GM18519 (cell line): ENCODE measurements around the gene NKD1.

Source experiments
- ATAC-seq: cut with Tn5 transposase; IDR thresholded peaks from one replicate; pipeline ENCODE4 v1.9.1; 2021; ENCODE audit warnings: mild to moderate bottlenecking, moderate library complexity; ENCODE audit not compliant: unreplicated experiment, low FRiP score

Gene NKD1

DNA sequence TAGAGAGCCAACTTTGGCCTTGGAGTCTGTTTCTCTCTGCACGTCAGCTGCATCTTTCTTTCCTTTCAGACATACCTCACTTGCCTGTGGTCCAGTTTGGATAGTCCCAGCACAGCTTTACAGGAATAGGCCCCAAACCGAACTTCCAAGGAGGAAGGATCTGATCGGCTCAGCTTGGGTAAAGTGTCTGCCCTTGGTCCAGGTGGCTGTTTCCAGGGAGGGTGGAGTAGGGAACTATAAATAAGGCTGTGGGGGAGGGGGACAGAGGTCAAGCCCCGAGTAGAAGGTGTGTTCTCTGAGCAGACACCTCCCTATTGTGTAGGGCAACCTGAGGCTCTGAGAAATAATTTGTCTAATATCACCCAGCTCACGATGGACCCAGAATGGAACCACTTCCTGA lies 29.2 kb upstream of the NKD1 start:
- no peak for ATAC-seq

DNA sequence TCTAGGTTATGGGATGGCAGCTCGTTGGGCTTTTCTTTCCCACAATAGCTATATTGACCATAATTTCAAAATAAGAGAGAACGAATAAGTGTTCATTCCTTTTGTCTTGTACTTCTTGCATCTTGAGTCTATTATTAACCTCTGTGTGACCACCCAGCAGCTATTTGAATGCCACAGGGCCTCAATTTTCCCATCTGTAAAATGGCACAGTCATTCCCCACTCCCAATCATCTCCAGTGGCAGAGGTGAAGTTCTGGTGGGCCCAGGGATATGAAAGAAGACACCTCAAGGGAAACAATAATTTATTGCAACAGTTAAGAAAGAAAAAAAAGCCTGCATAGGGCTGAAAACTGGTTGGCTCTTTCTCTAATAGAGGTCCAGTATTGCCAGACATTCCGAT lies 28.6 kb upstream of the NKD1 start:
- ATAC-seq = no peak

- ATAC-seq = no peak
Observed at GRCh38 chr16:50520451-50521245, 27.5 kb upstream of the NKD1 start.

GRCh38 chr16:50521246-50521900 lies 26.8 kb upstream of the NKD1 start:
- ATAC-seq = no peak

- ATAC-seq = no peak
Observed at GRCh38 chr16:50522324-50522723, 25.9 kb upstream of the NKD1 start.

DNA sequence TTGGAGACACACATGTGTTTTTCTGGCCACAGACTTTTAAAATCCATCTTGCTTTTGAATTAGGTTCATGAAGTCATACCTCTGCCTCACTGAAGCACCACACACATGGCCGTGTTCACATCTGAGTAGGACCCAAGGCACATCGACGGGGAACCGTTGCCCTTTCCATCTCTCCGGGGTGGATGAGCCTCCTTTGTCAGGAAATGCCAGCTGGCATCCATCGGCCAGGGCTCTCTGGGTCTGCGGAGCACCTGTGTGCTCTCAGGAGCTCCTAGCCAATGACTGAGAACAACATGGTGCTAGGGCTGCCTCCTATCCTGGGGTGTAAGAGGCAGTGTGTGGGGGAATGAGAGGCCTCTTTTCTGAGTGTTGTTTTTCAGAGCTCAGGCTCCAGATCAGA lies 24.5 kb upstream of the NKD1 start:
- ATAC-seq = no peak

DNA sequence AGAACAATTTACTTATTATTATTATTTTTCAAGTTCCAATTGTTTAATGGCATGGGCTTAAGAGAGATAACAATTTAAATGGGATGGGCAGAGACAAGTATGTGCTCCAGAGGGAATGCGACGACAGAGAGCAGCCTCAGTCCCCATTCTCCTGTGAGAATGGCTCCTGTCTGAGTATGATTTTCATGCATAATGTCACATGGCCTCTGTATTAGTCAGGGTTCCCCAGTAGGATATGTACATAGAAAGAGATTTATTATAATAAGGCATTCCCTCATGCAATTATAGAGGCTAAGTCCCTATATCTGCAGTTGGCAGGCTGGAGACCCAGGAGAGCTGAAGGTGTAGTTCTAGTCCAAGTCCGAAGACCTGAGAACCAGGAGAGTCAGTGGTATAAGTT lies 22.9 kb upstream of the NKD1 start:
- ATAC-seq = no peak

GRCh38 chr16:50525716-50526115 lies 22.5 kb upstream of the NKD1 start:
- no peak for ATAC-seq

GRCh38 chr16:50526249-50526648 lies 21.9 kb upstream of the NKD1 start:
- no peak for ATAC-seq

GRCh38 chr16:50526796-50527195 lies 21.4 kb upstream of the NKD1 start:
- ATAC-seq = no peak

DNA sequence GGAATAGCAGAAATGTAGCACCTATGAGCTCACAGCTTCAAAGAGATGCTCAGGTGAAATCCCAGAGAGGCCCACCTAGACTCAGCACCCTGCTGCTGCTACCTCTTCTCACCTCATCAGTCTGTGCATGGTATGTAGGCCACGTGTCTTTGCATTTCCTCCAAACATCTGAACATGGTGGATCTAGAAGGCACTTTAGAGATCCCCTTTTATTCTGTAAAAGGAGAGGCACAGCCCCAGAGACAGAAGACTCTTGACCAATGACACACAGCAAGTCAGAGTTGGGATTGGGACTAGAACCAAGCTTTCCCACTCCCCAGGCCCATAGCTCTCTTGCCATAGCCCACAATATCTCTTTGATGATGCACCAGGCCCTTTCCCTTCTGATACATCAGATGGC lies 19.4 kb upstream of the NKD1 start:
- ATAC-seq = no peak

DNA sequence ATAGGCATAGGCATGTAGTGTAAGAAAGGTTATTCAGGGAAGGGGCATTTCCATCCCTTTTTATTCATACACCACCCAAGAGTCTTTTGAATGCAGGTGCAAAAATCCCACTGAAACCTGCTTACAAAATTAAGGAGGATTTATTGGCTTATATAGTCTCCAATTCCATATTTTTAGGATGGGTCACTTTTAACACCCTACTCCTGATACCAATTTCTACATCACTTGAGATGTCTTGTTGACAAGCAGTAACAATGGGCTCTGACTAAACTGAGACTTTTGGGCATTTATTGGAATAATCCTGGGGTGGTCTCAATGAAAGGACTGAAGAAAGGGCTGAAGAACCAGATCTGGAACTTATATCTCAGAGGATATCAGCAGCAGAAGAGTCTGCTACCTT lies 18.9 kb upstream of the NKD1 start:
- no peak for ATAC-seq

DNA sequence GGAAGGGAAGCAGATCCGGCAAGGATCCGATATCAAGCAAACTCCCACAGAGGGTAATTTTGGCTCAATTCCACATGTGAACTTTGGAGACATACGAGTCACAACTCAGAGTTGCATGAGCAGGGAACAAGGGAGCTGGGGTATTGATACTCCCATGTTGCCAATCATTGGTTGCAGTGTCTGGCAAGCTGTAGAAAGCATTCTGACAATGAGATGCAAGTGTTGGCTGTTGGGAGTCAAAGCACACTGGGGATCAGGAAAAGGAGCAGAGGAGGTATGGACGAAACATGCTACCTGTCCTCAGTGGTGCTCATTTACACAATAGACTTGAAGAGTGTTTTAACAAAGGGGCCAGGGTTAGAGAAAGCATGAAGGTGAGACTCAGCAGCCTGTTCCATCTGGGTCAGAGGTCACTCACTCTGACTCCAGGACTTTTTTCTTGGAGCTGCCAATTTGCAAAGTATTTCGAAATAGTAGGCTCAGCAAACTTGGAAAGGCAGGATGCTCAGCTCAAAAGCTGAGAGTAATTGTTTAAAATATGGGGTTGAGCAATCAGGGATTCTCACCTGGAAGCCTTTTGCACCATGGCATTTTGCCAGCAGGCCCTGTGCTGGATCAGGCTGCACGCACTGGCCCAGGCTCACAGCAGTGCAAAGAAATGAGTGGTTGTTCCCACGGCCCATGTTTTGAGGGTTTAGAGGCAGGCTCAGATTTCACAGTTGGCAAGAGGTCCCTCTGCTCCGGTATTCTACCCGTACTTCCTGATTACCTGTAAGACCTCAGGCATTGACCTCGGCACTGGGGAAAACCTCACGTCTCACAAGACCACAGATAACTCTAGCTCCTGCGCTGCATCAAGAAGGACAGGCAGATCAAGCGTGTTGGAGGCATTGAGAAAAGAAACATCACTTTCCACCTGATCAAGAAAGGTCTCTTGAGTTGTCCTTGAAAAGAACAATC lies 17.6 kb upstream of the NKD1 start:
- ATAC-seq = no peak

- ATAC-seq = no peak
Observed at GRCh38 chr16:50531359-50531758, 16.8 kb upstream of the NKD1 start.

DNA sequence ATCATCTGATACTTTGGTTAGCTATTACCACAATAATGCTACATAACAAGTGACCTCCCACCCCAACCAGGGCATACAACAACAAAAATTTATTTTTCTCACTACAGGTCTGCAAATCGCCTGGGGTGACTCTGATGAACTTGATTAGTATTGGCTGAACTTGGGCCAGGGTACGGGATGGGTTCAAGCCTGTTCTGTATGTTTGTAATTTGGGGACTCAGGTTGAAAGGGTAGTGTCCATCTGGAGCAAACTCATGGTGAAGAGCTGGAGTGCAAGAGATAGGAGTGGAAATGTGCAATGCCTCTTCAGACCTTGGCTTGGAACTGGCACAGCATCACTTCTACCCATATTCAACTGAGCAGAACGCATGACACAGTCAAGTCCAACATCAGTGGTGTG lies 16.3 kb upstream of the NKD1 start:
- no peak for ATAC-seq

DNA sequence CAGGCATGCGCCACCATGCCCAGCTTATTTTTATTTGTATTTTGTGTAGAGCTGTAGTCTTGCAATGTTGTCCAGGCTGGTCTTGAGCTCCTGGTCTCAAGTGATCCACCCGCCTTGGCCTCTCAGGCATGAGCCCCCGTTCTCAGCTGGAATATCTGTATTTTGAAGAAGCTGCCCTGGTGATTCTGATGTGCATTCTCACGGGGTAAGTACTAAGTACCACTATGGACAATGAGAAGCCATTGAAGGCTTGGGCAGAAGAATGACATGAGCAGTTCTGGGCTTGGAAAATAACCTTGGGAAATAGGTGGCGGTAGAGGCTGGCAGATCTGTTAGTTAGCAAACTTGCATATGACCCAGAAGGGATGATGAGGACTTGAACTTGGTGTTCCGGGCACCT lies 15.6 kb upstream of the NKD1 start:
- ATAC-seq = no peak

DNA sequence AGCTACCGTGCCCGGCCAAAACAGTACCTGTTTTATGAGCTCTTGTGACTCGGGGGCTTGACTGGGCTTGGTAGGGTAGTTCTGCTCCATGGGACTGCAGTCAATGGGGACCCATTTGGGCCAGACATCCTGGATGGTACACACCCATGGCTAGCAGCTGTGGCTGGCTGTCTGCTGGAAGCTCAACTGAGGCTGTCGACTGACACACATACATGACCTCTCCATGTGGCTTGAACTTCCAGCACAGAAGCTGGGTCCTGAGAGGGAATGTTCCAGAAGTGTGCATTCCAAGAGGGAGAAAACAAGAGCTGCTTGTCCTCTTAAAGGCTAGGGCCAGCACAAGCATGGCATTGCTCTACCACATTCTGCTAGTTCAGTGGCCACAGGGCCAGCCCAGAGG lies 14.9 kb upstream of the NKD1 start:
- no peak for ATAC-seq

DNA sequence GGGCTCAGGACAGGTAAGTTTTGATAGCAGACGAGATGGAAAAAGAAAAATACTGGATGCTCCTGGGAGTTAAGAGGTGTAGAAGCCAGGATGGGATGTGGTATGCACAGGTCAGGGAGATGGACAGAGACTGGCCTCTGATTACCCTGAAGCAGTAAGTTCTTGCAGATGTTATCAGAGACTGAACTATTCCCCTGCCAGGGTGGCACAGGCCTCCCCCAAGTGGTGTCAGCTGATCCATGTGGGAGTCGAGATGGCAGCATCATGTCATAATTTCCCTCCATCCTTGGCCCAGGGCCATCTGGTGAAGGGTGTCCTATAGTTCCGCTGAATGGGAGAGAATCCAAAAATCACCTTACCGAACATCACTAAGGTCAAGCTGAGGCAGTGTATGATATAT lies 14.1 kb upstream of the NKD1 start:
- no peak for ATAC-seq

DNA sequence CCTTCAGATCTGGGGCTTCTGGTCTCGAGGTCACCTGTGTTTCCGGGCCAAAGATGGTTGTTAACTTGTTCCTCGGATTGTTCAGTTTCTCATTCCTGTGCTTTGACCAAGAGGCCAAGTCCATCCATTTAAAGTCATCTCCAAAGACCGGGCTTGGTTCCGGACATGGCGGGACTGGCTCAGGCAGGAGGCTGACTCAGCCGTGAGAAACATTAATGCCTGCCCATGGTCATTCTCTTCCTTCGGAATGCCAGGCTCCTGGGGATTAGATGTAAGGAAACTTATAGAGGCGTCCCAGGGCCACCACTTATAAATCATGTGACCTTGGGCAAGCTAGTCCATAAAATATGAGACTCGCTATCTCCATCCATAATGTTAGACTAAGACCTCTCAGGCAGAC lies 13.6 kb upstream of the NKD1 start:
- no peak for ATAC-seq

- no peak for ATAC-seq
Observed at GRCh38 chr16:50534958-50535357, 13.2 kb upstream of the NKD1 start.
